K562 (cell line): ENCODE measurements around the gene HAGHL. TPM values are rescaled to one million over a fixed set of nuclear protein-coding genes. Genes with fewer than 3 reads are reported as not detected.

ENCODE experiments used
- ATAC-seq: fragments of 200-7000 bp; cut with Tn5 transposase; 3 replicates; pipeline ENCODE4 v1.9.1; 2020; ENCODE audit warnings: moderate library complexity
- BruUV-seq: library from RNA; stranded (reverse); fragments of 400-500 nt; replicated peaks from 2 replicates; lab custom pipeline; 2021; lab: Mats Ljungman, UMichigan
- CTCF ChIA-PET: fragments of 300-600 bp; formaldehyde crosslinking; extraction: SDS; loops from one replicate; lab custom pipeline; 2021; ENCODE audit warnings: low intra/inter-chr PET ratio; lab: Yijun Ruan, JAX
- POLR2A ChIA-PET: fragments of 300-600, 350-650 bp; sonication (Branson Sonifier 250); formaldehyde crosslinking; extraction: SDS; loops from one replicate; lab custom pipeline; 2021; ENCODE audit warnings: antibody characterized with exemption, inconsistent platforms; lab: Yijun Ruan, JAX
- DNase-seq, 4 experiments: peaks; one replicate each; pipeline versions ENCODE4 v3.0.0 to v3.0.0-alpha.2; 2011 to 2018; ENCODE audit warnings: low spot score in 3 of 4, mixed read lengths in 3 of 4; ENCODE audit errors: extremely low read depth in 1 of 4
- FAIRE-seq: peaks from 2 replicates; lab custom pipeline; 2011; peaks lifted over from hg19 to GRCh38; lab: Jason Lieb, UNC
- H2AFZ ChIP-seq: 2 replicates; pipeline ENCODE4 v1.6.0; 2011; ENCODE audit warnings: low read depth, low read length, control low read depth, inconsistent platforms
- H3K27ac ChIP-seq: fragments of 200-600 bp; 3 replicates; pipeline ENCODE4 v1.8.0; 2011; ENCODE audit warnings: low read depth, mild to moderate bottlenecking, control low read depth, inconsistent platforms, low read length, moderate library complexity, mixed read lengths; ENCODE audit errors: extremely low read depth
- H3K27me3 ChIP-seq, 2 experiments: fragments of 300-600 bp in 1 of 2; 2 replicates in 1 of 2; 3 replicates in 1 of 2; pipeline versions ENCODE4 v1.6.0 to v1.8.0; 2011; ENCODE audit warnings: inconsistent platforms in 2 of 2, low read length in 2 of 2, mild to moderate bottlenecking in 1 of 2, mixed read lengths in 1 of 2, moderate library complexity in 1 of 2; ENCODE audit not compliant: control insufficient read depth in 2 of 2, insufficient read depth in 2 of 2
- H3K36me3 ChIP-seq: fragments of 300-600 bp; 3 replicates; pipeline ENCODE4 v1.8.0; 2011; ENCODE audit warnings: mild to moderate bottlenecking, low read length, inconsistent platforms; ENCODE audit not compliant: control insufficient read depth, insufficient read depth
- H3K4me1 ChIP-seq, 2 experiments: fragments of 200-600 bp in 1 of 2; replicated peaks in 1 of 2; 2 replicates in 1 of 2; 3 replicates in 1 of 2; pipeline versions ENCODE4 v1.5.1 to v1.8.0; 2011; ENCODE audit warnings: inconsistent platforms in 2 of 2, low read length in 2 of 2, mild to moderate bottlenecking in 1 of 2, mixed read lengths in 1 of 2, moderate library complexity in 1 of 2; ENCODE audit not compliant: control insufficient read depth in 2 of 2, insufficient read depth in 2 of 2
- H3K4me2 ChIP-seq: 2 replicates; pipeline ENCODE4 v1.6.1; 2011; ENCODE audit warnings: low read length, control low read depth, inconsistent platforms, mixed read lengths; ENCODE audit not compliant: insufficient read depth
- H3K4me3 ChIP-seq: fragments of 200-600 bp; sonication (generic), shearing (Covaris generic); 2 replicates; pipeline ENCODE4 v1.5.1; 2016; ENCODE audit warnings: control low read depth, inconsistent platforms
- H3K79me2 ChIP-seq: fragments of 200-600 bp; 3 replicates; pipeline ENCODE4 v1.8.0; 2011; ENCODE audit warnings: low read length, inconsistent platforms; ENCODE audit not compliant: control insufficient read depth, insufficient read depth
- H3K9ac ChIP-seq, 2 experiments: 2 replicates each; pipeline versions ENCODE4 v1.6.0 to v1.6.1; 2011; ENCODE audit warnings: low read depth in 2 of 2, low read length in 2 of 2, control low read depth in 1 of 2, inconsistent platforms in 1 of 2, mild to moderate bottlenecking in 1 of 2, mixed read lengths in 1 of 2; ENCODE audit not compliant: insufficient read depth in 1 of 2
- H3K9me1 ChIP-seq: one replicate; pipeline ENCODE4 v1.6.0; 2011; ENCODE audit warnings: inconsistent platforms, mild to moderate bottlenecking, low read length, moderate library complexity; ENCODE audit not compliant: control insufficient read depth, insufficient read depth
- H3K9me3 ChIP-seq: replicated peaks from 2 replicates; pipeline ENCODE4 v1.5.1; 2011; ENCODE audit warnings: low read depth, low read length, inconsistent platforms; ENCODE audit not compliant: control insufficient read depth, insufficient read depth
- H4K20me1 ChIP-seq: replicated peaks from 2 replicates; pipeline ENCODE4 v1.6.1; 2011; ENCODE audit warnings: low read length, inconsistent platforms, mixed read lengths; ENCODE audit not compliant: control insufficient read depth, insufficient read depth
- NFE2L1 ChIP-seq: fragments of 450-650 bp; IDR thresholded peaks from 2 replicates; pipeline ENCODE4 v1.6.1; 2016; ENCODE audit warnings: missing genetic modification characterization, low read depth, mild to moderate bottlenecking, missing compliant biosample characterization, moderate library complexity, borderline replicate concordance
- NFIC ChIP-seq: fragments of 450-650 bp; IDR thresholded peaks from 2 replicates; pipeline ENCODE4 v1.6.1; 2017; ENCODE audit warnings: mild to moderate bottlenecking, inconsistent platforms
- PCBP1 ChIP-seq: fragments of 200-400 bp; formaldehyde crosslinking; IDR thresholded peaks from 2 replicates; pipeline ENCODE4 v1.6.1; 2018; ENCODE audit warnings: mild to moderate bottlenecking, low read depth, low read length; ENCODE audit not compliant: poor library complexity, severe bottlenecking
- POLR3A ChIP-seq: IDR thresholded peaks from 2 replicates; pipeline ENCODE4 v1.6.1; 2011; ENCODE audit warnings: borderline replicate concordance, mild to moderate bottlenecking, moderate library complexity; ENCODE audit not compliant: insufficient read length, insufficient read depth; ENCODE audit errors: extremely low read depth
- SRSF7 ChIP-seq: fragments of 200-400 bp; formaldehyde crosslinking; optimal IDR thresholded peaks from 2 replicates; pipeline ENCODE3; 2017; ENCODE audit warnings: mild to moderate bottlenecking, low read depth, low read length
- TFAM ChIP-seq: fragments of 250-450 bp; sonication (Bioruptor Pico); conservative IDR thresholded peaks from 2 replicates; pipeline ENCODE4 v1.5.0; 2021; ENCODE audit warnings: mild to moderate bottlenecking, moderate library complexity
- TRIM24 ChIP-seq, 2 experiments: fragments of 450-650 bp; IDR thresholded peaks; 2 replicates each; pipeline ENCODE4 v1.6.1; 2016
- ZBTB11 ChIP-seq, 3 experiments: fragments of 200-800 bp in 1 of 3; fragments of 250-450 bp in 1 of 3; fragments of 450-650 bp in 1 of 3; sonication (Bioruptor Pico) in 1 of 3; sonication (Bioruptor generic) in 1 of 3; formaldehyde crosslinking in 1 of 3; IDR thresholded peaks; 2 replicates each; pipeline versions ENCODE4 v1.6.1 to v1.8.0; 2016 to 2022; ENCODE audit warnings: mild to moderate bottlenecking in 2 of 3, missing genetic modification characterization in 2 of 3, missing compliant biosample characterization in 1 of 3, moderate library complexity in 1 of 3
- WGBS: fragments of 100-300 bp; shearing (Covaris generic); methylation state at CpG from one replicate; pipeline ENCODE4 v1.1.6; 2016; ENCODE audit warnings: low coverage, mixed read lengths; ENCODE audit not compliant: insufficient coverage; ENCODE audit errors: missing lambda C conversion rate; 5-methylcytosine and 5-hydroxymethylcytosine counted together
- in situ Hi-C: fragments of 300-500 bp; cut with MboI; formaldehyde crosslinking; loops from 4 replicates; pipeline ENCODE4 v1.15.0; 2018; ENCODE audit warnings: inconsistent platforms, mixed read lengths
- intact Hi-C: fragments of 100-400 bp; cut with micrococcal nuclease; formaldehyde crosslinking; loops from 2 replicates; pipeline ENCODE4 v1.14.2; 2022
- polyA plus RNA-seq, 8 experiments: library from polyadenylated mRNA; depleted of rRNA in 4 of 8; stranded (reverse) in 5 of 8; unstranded in 3 of 8; fragments of >200 nt; fragmentation: Nextera tagmentation in 2 of 8; fragmentation: Illumina TruSeq in 1 of 8; extraction: Ambion mirVana in 2 of 8; extraction: Trizol in 1 of 8; gene quantifications; 2 replicates each; pipeline versions ENCODE4 v1.2.1 to v1.2.3, GENCODE V29; 2011 to 2014; ENCODE audit warnings: inconsistent platforms in 1 of 8, missing spikeins in 1 of 8
- total RNA-seq, 7 experiments: library from RNA; depleted of rRNA in 6 of 7; stranded (reverse); fragments of >200 nt in 6 of 7; fragmentation: Illumina TruSeq in 2 of 7; extraction: Trizol in 2 of 7; gene quantifications; 2 replicates each; pipeline versions ENCODE4 v1.2.1 to v1.2.3, GENCODE V29; 2011 to 2021; ENCODE audit warnings: low replicate concordance in 1 of 7

Gene HAGHL
- total and polyA plus RNA-seq, 9 of the 15 experiments (the other 6 are each of a cell fraction or from before 2014, with no cell fraction given) = 0.31 to 83.4 (median 20.7) TPM

- no peak overlapping the region for H3K9ac ChIP-seq
Observed at GRCh38 chr16:774086-775001, 47.4 kb downstream of the HAGHL start.

GRCh38 chr16:775236-775796, 48.4 kb downstream of the HAGHL start:
- TF ChIP-seq NFE2L1 (tag) = no peak
- TF ChIP-seq PCBP1 = peak; percentile 5
- no peak for TF ChIP-seq TRIM24 (IDR thresholded peaks at IDR 0.05)
- no peak for TF ChIP-seq ZBTB11 (CRISPR knock-in tag; IDR thresholded peaks at IDR 0.05)
- no peak for TF ChIP-seq POLR3A
- TF ChIP-seq TFAM (CRISPR knock-in tag) = no peak
- H2AFZ ChIP-seq = no peak overlapping the region
- H3K27ac ChIP-seq = no peak overlapping the region
- H3K27me3 ChIP-seq = peaks cover 0 to 3% of the 10 kb centered on the region in 2 experiments; a peak in 2 of 5 replicates
- H4K20me1 ChIP-seq = 0 out of 2 replicates have a peak, but pooled peaks cover 2% of the 10 kb centered on the region
- intact Hi-C loops = no loop called here
- H3K4me2 ChIP-seq = no peak overlapping the region
- FAIRE-seq (no peak), DNase-seq (no peak), ATAC-seq (no peak)
- H3K9me3 ChIP-seq = no peaks in the 10 kb centered on the region
- BruUV-seq = no TSS peak
- H3K36me3 ChIP-seq = no peaks in the 10 kb centered on the region
- H3K9ac ChIP-seq = no peak overlapping the region
- 45% methylated on average over 28 of the region's 36 CpGs for WGBS
- no peak overlapping the region for H3K4me3 ChIP-seq
- in situ Hi-C loops = no loop called here
- POLR2A ChIA-PET = no interaction called here
- H3K9me1 ChIP-seq = peaks cover 2% of the 10 kb centered on the region
- H3K79me2 ChIP-seq = no peaks in the 10 kb centered on the region
- peaks cover 0 to 62% of the 10 kb centered on the region in 2 experiments; a peak in 3 of 5 replicates for H3K4me1 ChIP-seq
- CTCF ChIA-PET = no interaction called here

More at GRCh38 chr16:774086-775001, 47.4 kb downstream of the HAGHL start:
- no TSS peak for BruUV-seq
- DNase-seq (no peak), FAIRE-seq (no peak), ATAC-seq (no peak)
- Histone ChIP-seq H2AFZ (no peak overlapping the region), H3K36me3 (no peaks in the 10 kb centered on the region), H3K4me3 (no peak overlapping the region), H3K9me3 (no peaks in the 10 kb centered on the region), H3K27ac (no peak overlapping the region), H3K79me2 (no peaks in the 10 kb centered on the region), H4K20me1 (no peaks in the 10 kb centered on the region), H3K4me1 (peaks cover 0 to 61% of the 10 kb centered on the region in 2 experiments; a peak in 3 of 5 replicates), H3K27me3 (no peaks in the 10 kb centered on the region), H3K4me2 (no peak overlapping the region), H3K9me1 (peaks cover 2% of the 10 kb centered on the region)
- ChIA-PET POLR2A (interaction anchor here (0.6 kb wide), 1 partner anchor 68 kb away, joined by 4 read pairs; no protein-coding TSS in a partner anchor), CTCF (no interaction called here)
- 54% methylated on average over 26 of the region's 46 CpGs for WGBS
- TF ChIP-seq NFIC = peak; percentile 36; the same call in 1 of the 2 replicates
- no peak for TF ChIP-seq SRSF7
- intact Hi-C loops = no loop called here
- in situ Hi-C loops = no loop called here
